ENCODE results near the gene PPP1R10.

PPP1R10 gene

GRCh38 chr6:30625511-30625910, 8.5 kb upstream of the PPP1R10 start:
- DNase-seq (ENCODE audit: insufficient read length, low spot score) = no peak
- no peak for FAIRE-seq

GRCh38 chr6:30619561-30619960, 2.5 kb upstream of the PPP1R10 start:
- FAIRE-seq = no peak
- no peak for DNase-seq (ENCODE audit: insufficient read length, low spot score)

- DNase-seq (ENCODE audit: insufficient read length, low spot score) (no peak), FAIRE-seq (no peak)
Measured at GRCh38 chr6:30618270-30618797, 1.3 kb upstream of the PPP1R10 start.

GRCh38 chr6:30617565-30618269, 674 bp upstream of the PPP1R10 start, which contains the start of gene MRPS18B:
Gene MRPS18B, plus strand, starts transcription at chr6:30617840. Its CDS starts 26 bp downstream, at chr6:30617866.
- DNase-seq (ENCODE audit: insufficient read length, low spot score) (peak; percentile 91), FAIRE-seq (no peak)

GRCh38 chr6:30615958-30616810, 859 bp downstream of the PPP1R10 start:
- FAIRE-seq = no peak
- no peak for DNase-seq (ENCODE audit: insufficient read length, low spot score)

GRCh38 chr6:30615219-30615957, 1.7 kb downstream of the PPP1R10 start:
- FAIRE-seq (no peak), DNase-seq (ENCODE audit: insufficient read length, low spot score) (no peak)

- FAIRE-seq = no peak
- DNase-seq (ENCODE audit: insufficient read length, low spot score) = peak; percentile 84
Measured at GRCh38 chr6:30614843-30615218, 2.2 kb downstream of the PPP1R10 start.

- FAIRE-seq (no peak), DNase-seq (ENCODE audit: insufficient read length, low spot score) (no peak)
Measured at GRCh38 chr6:30614044-30614842, 2.8 kb downstream of the PPP1R10 start.

- DNase-seq (ENCODE audit: insufficient read length, low spot score) (no peak), FAIRE-seq (no peak)
Measured at GRCh38 chr6:30613251-30614043, 3.6 kb downstream of the PPP1R10 start.

- FAIRE-seq (no peak), DNase-seq (ENCODE audit: insufficient read length, low spot score) (no peak)
Measured at GRCh38 chr6:30612687-30613248, 4.3 kb downstream of the PPP1R10 start.

GRCh38 chr6:30612213-30612612, 4.8 kb downstream of the PPP1R10 start:
- no peak for FAIRE-seq
- no peak for DNase-seq (ENCODE audit: insufficient read length, low spot score)

GRCh38 chr6:30611856-30612194, 5.2 kb downstream of the PPP1R10 start:
- no peak for DNase-seq (ENCODE audit: insufficient read length, low spot score)
- FAIRE-seq = no peak

GRCh38 chr6:30611150-30611855, 5.7 kb downstream of the PPP1R10 start:
- DNase-seq (ENCODE audit: insufficient read length, low spot score) = no peak
- no peak for FAIRE-seq

- FAIRE-seq (no peak), DNase-seq (ENCODE audit: insufficient read length, low spot score) (no peak)
Measured at GRCh38 chr6:30610065-30610464, 7.0 kb downstream of the PPP1R10 start.

GRCh38 chr6:30603961-30604360, 13.1 kb downstream of the PPP1R10 start:
- no peak for FAIRE-seq
- DNase-seq (ENCODE audit: insufficient read length, low spot score) = no peak

- no peak for FAIRE-seq
- no peak for DNase-seq (ENCODE audit: insufficient read length, low spot score)
Measured at GRCh38 chr6:30601815-30602641, 15.0 kb downstream of the PPP1R10 start.

GRCh38 chr6:30601436-30601814, 15.6 kb downstream of the PPP1R10 start:
- DNase-seq (ENCODE audit: insufficient read length, low spot score) (no peak), FAIRE-seq (no peak)

GRCh38 chr6:30600451-30600961, 16.5 kb downstream of the PPP1R10 start:
- DNase-seq (ENCODE audit: insufficient read length, low spot score) = no peak
- FAIRE-seq = no peak
